ENCODE data around the gene MARCHF2.

MARCHF2 gene

DNA sequence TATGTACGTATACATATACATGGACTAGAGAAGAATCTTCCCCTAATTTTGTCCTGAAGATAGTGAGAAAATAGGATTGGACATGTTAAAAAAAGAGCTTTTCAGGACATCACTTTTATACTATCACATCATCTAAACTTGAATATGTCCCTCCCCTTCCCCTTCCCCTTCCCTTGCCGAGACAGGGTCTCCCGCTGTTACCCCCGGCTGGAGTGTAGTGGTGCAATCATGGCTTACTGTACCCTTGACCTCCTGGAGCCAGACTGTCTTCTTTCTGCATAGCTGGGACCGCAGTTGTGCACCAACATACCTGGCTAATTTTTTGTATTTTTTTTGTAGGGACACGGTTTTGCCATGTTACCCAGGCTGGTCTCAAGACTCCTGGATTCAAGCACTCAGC is 38.3 kb downstream of the MARCHF2 start:
- peaks cover 5% of the 10 kb centered on the region for H3K36me3 ChIP-seq (ENCODE audit: control insufficient read depth, insufficient read depth, low read length)
- no peak overlapping the region for H3K4me3 ChIP-seq (ENCODE audit: low read depth, low read length)
- peaks cover 30% of the 10 kb centered on the region for H3K4me1 ChIP-seq (ENCODE audit: control insufficient read depth, insufficient read depth, low read length)
- H3K9me3 ChIP-seq (ENCODE audit: control insufficient read depth, insufficient read depth, low read length) = no peaks in the 10 kb centered on the region
- no peaks in the 10 kb centered on the region for H3K27me3 ChIP-seq (ENCODE audit: control insufficient read depth, insufficient read depth, low read length)
- no peak overlapping the region for H3K9ac ChIP-seq (ENCODE audit: low read depth, low read length)

DNA sequence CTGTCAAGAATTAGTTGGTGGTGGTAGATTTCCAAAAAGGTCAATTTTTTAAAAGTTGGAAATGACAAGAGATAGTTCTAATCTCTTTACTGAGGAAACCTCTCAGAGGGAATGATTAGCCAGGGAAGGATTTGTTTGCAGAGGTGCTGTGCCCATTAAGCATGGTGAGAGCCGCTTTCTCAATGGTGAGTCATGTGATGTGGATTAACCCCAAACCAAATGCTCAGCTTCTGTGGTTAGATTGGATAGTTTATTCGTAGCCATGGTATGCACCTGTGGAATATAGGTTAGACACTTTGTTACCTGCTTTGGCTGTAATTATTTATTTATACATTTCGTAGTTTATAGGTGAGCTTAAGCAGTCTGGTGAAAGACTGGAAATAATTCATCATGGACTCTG is 38.8 kb downstream of the MARCHF2 start:
- Histone ChIP-seq H3K27me3 (ENCODE audit: control insufficient read depth, insufficient read depth, low read length) (no peaks in the 10 kb centered on the region), H3K4me1 (ENCODE audit: control insufficient read depth, insufficient read depth, low read length) (peaks cover 30% of the 10 kb centered on the region), H3K36me3 (ENCODE audit: control insufficient read depth, insufficient read depth, low read length) (peaks cover 7% of the 10 kb centered on the region)

DNA sequence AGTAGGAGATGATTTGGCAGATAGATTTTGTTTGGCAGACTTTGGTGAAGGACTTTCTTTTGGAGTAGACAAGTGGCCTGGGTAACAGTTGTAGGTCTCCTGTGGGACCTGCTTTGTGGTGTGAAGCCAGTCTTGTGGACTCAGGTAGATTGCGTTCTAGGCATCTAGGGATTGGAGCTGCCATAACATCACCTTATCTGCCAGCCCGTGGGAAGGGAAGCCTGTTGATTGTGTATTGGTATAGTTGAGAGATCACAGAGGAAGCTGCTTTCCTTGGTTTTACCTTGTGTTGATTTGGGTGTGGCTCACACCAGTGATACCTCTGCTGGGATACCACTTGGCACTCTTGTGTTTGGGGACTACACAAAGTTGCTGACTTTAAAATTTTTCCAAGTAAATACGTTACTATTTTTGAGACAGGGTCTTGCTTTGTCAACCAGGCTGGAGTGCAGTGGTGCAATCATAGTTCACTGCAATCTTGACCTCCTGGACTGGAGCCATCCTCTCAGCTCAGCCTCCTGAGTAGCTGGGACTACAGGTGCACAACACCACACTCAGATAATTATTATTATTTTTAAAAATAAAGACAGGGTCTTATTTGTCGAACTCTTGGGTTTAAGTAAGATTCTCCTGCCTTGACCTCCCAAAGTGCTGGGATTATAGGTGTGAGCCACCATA is 39.5 kb downstream of the MARCHF2 start:
- Histone ChIP-seq H3K9ac (ENCODE audit: low read depth, low read length) (no peak overlapping the region), H3K4me1 (ENCODE audit: control insufficient read depth, insufficient read depth, low read length) (peaks cover 33% of the 10 kb centered on the region), H3K9me3 (ENCODE audit: control insufficient read depth, insufficient read depth, low read length) (no peaks in the 10 kb centered on the region), H3K27me3 (ENCODE audit: control insufficient read depth, insufficient read depth, low read length) (no peaks in the 10 kb centered on the region), H3K4me3 (ENCODE audit: low read depth, low read length) (no peak overlapping the region), H3K36me3 (ENCODE audit: control insufficient read depth, insufficient read depth, low read length) (peaks cover 7% of the 10 kb centered on the region)

More for the DNA sequence above, 38.8 kb downstream of the MARCHF2 start:
- no peak overlapping the region for H3K4me3 ChIP-seq (ENCODE audit: low read depth, low read length)
- no peaks in the 10 kb centered on the region for H3K9me3 ChIP-seq (ENCODE audit: control insufficient read depth, insufficient read depth, low read length)
- no peak overlapping the region for H3K9ac ChIP-seq (ENCODE audit: low read depth, low read length)

DNA sequence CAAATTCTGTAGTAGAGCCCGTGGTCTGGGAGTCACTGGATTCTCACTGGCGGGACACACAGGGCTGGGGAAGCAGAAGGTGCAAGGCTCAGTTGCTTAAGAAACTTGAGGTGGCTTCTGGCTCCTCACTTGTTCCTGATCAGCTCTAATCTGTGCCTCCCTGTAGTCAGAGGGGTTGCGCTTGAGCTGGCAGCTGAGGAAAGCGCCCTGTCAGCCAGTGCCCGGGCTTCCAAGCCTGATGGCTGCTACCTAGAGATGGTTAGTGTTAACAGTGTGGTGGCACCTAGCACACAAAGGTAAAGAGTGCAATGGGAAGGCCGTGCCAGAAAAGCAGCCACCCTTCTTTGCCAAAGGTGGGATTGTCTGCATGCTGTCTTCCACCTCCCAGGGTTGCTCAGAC is 40.5 kb downstream of the MARCHF2 start:
- H3K9me3 ChIP-seq (ENCODE audit: control insufficient read depth, insufficient read depth, low read length) = no peaks in the 10 kb centered on the region
- peaks cover 34% of the 10 kb centered on the region for H3K4me1 ChIP-seq (ENCODE audit: control insufficient read depth, insufficient read depth, low read length)
- H3K27me3 ChIP-seq (ENCODE audit: control insufficient read depth, insufficient read depth, low read length) = no peaks in the 10 kb centered on the region
- H3K9ac ChIP-seq (ENCODE audit: low read depth, low read length) = no peak overlapping the region
- H3K36me3 ChIP-seq (ENCODE audit: control insufficient read depth, insufficient read depth, low read length) = peaks cover 7% of the 10 kb centered on the region
- H3K4me3 ChIP-seq (ENCODE audit: low read depth, low read length) = no peak overlapping the region

DNA sequence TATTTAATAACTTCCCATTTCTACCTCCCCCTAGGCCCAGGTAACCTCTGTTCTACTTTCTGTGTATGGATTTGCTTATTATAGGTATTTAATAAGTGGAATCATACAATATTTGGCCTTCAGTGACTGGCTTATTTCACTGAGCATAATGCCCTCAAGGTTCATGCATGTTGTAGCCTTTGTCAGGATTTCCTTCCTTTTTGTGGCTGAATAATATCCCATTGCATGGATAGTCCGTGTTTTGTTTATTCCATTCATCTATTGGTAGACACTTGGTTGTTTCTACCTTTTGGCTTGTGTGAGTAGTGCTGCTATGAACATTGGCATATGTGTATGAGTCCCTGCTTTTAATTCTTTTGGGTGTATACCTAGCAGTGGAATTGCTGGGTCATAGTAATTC is 41.1 kb downstream of the MARCHF2 start:
- Histone ChIP-seq H3K4me3 (ENCODE audit: low read depth, low read length) (no peak overlapping the region), H3K36me3 (ENCODE audit: control insufficient read depth, insufficient read depth, low read length) (peaks cover 7% of the 10 kb centered on the region), H3K27me3 (ENCODE audit: control insufficient read depth, insufficient read depth, low read length) (no peaks in the 10 kb centered on the region), H3K9ac (ENCODE audit: low read depth, low read length) (no peak overlapping the region), H3K9me3 (ENCODE audit: control insufficient read depth, insufficient read depth, low read length) (no peaks in the 10 kb centered on the region), H3K4me1 (ENCODE audit: control insufficient read depth, insufficient read depth, low read length) (peaks cover 29% of the 10 kb centered on the region)

DNA sequence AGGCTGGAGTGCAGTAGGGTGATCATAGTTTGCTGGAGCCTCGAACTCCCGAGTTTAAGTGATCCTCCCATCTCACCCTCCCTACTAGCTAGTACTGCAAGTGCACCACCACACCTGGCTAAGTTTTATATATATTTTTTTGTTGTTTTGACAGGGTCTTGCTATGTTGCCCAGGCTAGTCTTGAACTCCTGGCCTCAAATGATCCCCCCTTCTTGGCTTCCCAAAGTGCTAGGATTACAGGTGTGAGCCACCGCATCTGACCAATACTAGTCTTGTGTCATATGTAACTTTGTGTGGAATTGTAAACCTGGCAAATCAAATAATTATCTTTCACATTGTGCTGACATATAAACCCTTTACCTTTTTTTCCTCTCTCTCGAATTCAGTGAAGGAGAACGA is 41.9 kb downstream of the MARCHF2 start:
- Histone ChIP-seq H3K4me1 (ENCODE audit: control insufficient read depth, insufficient read depth, low read length) (peaks cover 29% of the 10 kb centered on the region), H3K9me3 (ENCODE audit: control insufficient read depth, insufficient read depth, low read length) (no peaks in the 10 kb centered on the region), H3K9ac (ENCODE audit: low read depth, low read length) (no peak overlapping the region), H3K4me3 (ENCODE audit: low read depth, low read length) (no peak overlapping the region), H3K27me3 (ENCODE audit: control insufficient read depth, insufficient read depth, low read length) (no peaks in the 10 kb centered on the region), H3K36me3 (ENCODE audit: control insufficient read depth, insufficient read depth, low read length) (peaks cover 7% of the 10 kb centered on the region)

DNA sequence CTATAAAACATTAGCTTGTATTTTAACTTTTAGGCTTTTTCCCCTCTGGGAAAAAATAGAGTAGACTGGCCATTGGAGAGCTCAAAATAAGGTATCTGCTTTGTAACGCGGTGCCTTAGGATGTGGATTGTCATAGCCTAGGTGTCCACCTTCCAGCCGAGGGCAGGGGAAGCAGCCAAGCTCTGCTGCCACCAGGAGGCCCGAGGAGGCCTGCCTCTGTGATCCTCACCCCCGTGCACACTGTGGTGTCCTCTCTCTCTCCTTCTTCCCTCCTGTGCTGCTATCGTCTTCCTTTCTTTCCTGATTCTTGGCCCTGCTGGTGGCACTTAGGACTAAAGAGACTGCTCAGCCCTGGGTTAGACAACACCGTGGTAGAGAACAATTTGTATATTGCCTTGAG is 43.0 kb downstream of the MARCHF2 start:
- no peak overlapping the region for H3K9ac ChIP-seq (ENCODE audit: low read depth, low read length)
- H3K27me3 ChIP-seq (ENCODE audit: control insufficient read depth, insufficient read depth, low read length) = no peaks in the 10 kb centered on the region
- H3K4me3 ChIP-seq (ENCODE audit: low read depth, low read length) = no peak overlapping the region
- H3K36me3 ChIP-seq (ENCODE audit: control insufficient read depth, insufficient read depth, low read length) = peaks cover 7% of the 10 kb centered on the region
- no peaks in the 10 kb centered on the region for H3K9me3 ChIP-seq (ENCODE audit: control insufficient read depth, insufficient read depth, low read length)
- peaks cover 35% of the 10 kb centered on the region for H3K4me1 ChIP-seq (ENCODE audit: control insufficient read depth, insufficient read depth, low read length)

DNA sequence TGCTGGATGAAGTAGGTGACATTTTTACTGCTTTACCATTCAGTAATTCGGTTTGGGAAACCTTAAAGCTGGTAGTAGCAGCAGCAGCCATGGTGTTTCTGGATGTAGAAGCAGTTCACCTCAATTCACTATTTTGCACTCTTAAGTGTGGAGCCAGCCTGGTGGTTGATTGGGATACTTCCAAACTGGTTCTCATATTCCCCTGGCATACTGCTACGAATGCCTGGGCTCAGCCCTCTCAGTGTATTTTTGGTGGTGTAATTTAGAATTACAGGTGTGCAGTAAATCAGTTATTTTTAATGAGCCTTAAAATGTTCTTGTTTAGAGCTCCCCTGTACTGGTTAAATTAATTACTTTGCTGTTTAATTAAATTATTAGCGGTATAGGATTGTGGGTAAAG is 44.1 kb downstream of the MARCHF2 start:
- peaks cover 7% of the 10 kb centered on the region for H3K36me3 ChIP-seq (ENCODE audit: control insufficient read depth, insufficient read depth, low read length)
- H3K4me3 ChIP-seq (ENCODE audit: low read depth, low read length) = no peak overlapping the region
- no peaks in the 10 kb centered on the region for H3K9me3 ChIP-seq (ENCODE audit: control insufficient read depth, insufficient read depth, low read length)
- H3K9ac ChIP-seq (ENCODE audit: low read depth, low read length) = no peak overlapping the region
- H3K27me3 ChIP-seq (ENCODE audit: control insufficient read depth, insufficient read depth, low read length) = no peaks in the 10 kb centered on the region
- H3K4me1 ChIP-seq (ENCODE audit: control insufficient read depth, insufficient read depth, low read length) = peaks cover 36% of the 10 kb centered on the region

DNA sequence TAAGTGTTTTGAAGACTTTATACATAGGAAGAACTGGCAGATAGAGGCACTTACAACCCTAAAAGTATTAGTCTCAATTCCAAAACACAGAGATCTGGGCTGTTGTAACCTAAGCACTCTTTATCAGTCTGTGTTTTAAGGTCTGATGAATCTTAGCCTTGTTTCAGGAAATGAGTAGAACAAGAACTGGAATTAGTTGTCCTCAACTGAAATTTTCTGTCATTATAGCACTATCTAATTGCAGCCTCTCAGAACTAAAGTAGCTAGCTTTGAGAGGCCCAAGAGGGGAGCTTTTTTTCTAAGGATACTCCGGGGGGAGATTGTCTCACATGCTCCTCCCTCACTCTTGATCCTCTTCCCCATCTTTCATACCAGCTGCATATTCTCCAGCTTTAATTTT is 44.7 kb downstream of the MARCHF2 start:
- peaks cover 7% of the 10 kb centered on the region for H3K36me3 ChIP-seq (ENCODE audit: control insufficient read depth, insufficient read depth, low read length)
- H3K4me3 ChIP-seq (ENCODE audit: low read depth, low read length) = no peak overlapping the region
- no peaks in the 10 kb centered on the region for H3K27me3 ChIP-seq (ENCODE audit: control insufficient read depth, insufficient read depth, low read length)
- H3K9ac ChIP-seq (ENCODE audit: low read depth, low read length) = no peak overlapping the region
- peaks cover 38% of the 10 kb centered on the region for H3K4me1 ChIP-seq (ENCODE audit: control insufficient read depth, insufficient read depth, low read length)
- H3K9me3 ChIP-seq (ENCODE audit: control insufficient read depth, insufficient read depth, low read length) = no peaks in the 10 kb centered on the region

DNA sequence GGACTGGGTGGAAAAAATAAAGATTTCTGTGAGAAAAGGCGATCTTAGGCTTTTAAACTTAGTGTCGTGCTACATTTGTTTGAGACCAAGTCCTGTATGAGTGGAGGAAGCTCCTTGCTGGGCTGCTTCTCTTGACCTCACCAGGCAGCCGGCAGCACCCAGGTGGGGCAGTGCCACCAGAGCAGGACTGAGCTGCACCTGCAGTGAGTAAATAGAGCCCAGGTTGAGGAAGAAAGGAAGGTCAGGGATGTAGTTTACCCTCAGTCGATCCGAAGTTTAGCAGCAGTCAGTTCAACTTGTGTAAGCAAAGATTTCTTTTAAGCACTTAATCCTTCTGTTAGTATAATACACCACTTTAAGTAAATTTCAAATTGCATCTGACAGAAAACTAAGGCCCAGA is 45.3 kb downstream of the MARCHF2 start:
- peaks cover 37% of the 10 kb centered on the region for H3K4me1 ChIP-seq (ENCODE audit: control insufficient read depth, insufficient read depth, low read length)
- peaks cover 7% of the 10 kb centered on the region for H3K36me3 ChIP-seq (ENCODE audit: control insufficient read depth, insufficient read depth, low read length)

DNA sequence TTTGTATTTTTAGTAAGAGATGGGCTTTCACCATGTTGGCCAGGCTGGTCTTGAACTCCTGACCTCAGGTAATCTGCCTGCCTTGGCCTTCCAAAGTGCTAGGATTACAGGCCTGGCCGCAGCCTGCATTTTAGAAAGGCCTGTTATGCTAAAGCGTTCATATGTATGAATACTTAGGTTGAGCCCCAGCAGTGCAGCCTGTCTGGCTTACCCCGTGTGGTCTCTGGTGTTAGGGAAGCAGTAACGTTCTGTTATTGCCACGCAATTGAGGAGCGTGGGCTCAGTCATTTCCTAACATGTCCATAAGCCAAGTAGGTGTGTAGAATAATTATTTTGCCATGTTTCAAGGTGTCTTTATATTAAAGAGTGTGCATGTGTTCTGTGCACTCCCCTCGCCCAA is 46.0 kb downstream of the MARCHF2 start:
- Histone ChIP-seq H3K9ac (ENCODE audit: low read depth, low read length) (no peak overlapping the region), H3K36me3 (ENCODE audit: control insufficient read depth, insufficient read depth, low read length) (peaks cover 12% of the 10 kb centered on the region), H3K4me1 (ENCODE audit: control insufficient read depth, insufficient read depth, low read length) (peaks cover 32% of the 10 kb centered on the region), H3K9me3 (ENCODE audit: control insufficient read depth, insufficient read depth, low read length) (no peaks in the 10 kb centered on the region), H3K27me3 (ENCODE audit: control insufficient read depth, insufficient read depth, low read length) (no peaks in the 10 kb centered on the region), H3K4me3 (ENCODE audit: low read depth, low read length) (no peak overlapping the region)

More for the DNA sequence above, 45.3 kb downstream of the MARCHF2 start:
- Histone ChIP-seq H3K4me3 (ENCODE audit: low read depth, low read length) (no peak overlapping the region), H3K9ac (ENCODE audit: low read depth, low read length) (no peak overlapping the region), H3K9me3 (ENCODE audit: control insufficient read depth, insufficient read depth, low read length) (no peaks in the 10 kb centered on the region), H3K27me3 (ENCODE audit: control insufficient read depth, insufficient read depth, low read length) (no peaks in the 10 kb centered on the region)

DNA sequence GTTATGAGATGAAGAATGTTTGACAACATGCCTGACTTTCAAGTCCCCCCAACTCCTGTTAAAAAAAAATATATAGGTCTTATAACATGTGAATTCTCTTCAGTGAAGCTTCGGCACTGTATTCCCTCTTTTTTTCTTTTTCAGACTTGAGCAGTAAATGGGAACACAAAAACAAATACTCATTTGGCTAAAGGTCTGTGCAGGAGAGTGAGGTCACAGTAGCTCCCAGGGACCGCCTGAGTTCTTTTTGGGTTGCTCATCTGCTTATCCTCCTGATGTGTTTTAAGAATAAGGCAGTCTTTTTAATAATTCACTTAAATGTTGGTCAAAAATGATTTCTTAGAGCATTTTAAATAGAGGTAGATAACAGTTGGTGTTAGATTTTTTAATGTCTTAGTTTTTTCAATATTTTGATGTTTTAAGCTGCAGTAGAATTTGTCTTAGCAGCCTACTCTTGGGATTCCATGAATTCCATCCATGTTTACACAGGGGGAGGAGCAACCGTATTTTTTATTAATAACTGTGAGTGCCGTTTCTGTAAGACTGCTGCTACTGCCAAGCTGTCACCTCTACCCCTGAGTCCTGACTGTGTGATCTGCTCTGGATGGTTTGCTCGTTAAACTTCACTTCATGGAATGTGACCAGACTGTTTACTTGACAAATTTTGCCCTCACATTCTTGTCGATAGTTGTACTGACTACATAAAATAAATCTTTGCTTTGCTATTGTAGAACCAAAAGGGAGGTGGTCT is 46.6 kb downstream of the MARCHF2 start:
- no peak overlapping the region for H3K9ac ChIP-seq (ENCODE audit: low read depth, low read length)
- peaks cover 32% of the 10 kb centered on the region for H3K4me1 ChIP-seq (ENCODE audit: control insufficient read depth, insufficient read depth, low read length)
- H3K4me3 ChIP-seq (ENCODE audit: low read depth, low read length) = no peak overlapping the region
- H3K27me3 ChIP-seq (ENCODE audit: control insufficient read depth, insufficient read depth, low read length) = no peaks in the 10 kb centered on the region
- H3K36me3 ChIP-seq (ENCODE audit: control insufficient read depth, insufficient read depth, low read length) = peaks cover 12% of the 10 kb centered on the region
- H3K9me3 ChIP-seq (ENCODE audit: control insufficient read depth, insufficient read depth, low read length) = no peaks in the 10 kb centered on the region
